ENCODE data around the gene GPR89B.
"Not testable (repeated sequence)": the region's sequence is repeated elsewhere in the genome, so short reads cannot be mapped to it uniquely, and the experiment has no call there.

DNA sequence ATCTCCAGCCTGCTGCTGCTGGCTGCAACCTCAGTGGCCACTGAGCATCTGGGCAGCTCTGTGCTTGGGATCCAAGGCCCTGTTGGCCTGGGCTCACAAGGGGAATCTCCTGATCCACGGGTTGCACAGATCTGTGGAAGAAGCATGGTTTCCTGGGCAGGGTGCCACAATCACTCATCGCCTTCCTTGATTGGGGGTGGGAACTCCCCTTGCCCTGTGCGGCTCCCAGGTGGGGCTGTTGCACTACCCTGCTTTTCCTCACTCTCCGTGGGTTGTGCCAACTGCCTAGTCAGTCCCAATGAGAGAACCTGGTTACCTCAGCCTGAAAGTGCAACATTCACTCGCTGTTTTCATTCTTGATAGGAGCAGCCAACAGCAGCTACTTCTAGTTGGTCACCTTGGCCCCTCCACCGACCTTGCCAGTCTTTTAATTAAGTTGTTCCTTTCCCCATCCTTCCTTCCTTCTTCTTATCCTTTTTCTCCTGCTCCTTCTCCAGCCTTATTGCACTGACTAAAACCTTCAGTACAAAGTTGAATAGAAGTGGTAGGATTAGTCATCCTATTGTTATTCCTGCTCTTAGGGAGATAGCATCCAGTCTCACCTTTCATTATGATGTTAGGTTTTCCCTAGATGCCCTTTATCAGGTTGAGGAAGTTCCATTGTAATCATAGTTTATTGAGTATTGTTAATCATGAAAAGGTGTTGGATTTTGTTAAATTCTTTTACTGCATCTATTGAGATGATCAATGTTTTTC lies 50.9 kb downstream of the GPR89B start:
- TF ChIP-seq POLR2AphosphoS5, POLR2A, EP300 (IDR thresholded peaks at IDR 0.05): not testable (repeated sequence)
- TF ChIP-seq, protein P1, sequence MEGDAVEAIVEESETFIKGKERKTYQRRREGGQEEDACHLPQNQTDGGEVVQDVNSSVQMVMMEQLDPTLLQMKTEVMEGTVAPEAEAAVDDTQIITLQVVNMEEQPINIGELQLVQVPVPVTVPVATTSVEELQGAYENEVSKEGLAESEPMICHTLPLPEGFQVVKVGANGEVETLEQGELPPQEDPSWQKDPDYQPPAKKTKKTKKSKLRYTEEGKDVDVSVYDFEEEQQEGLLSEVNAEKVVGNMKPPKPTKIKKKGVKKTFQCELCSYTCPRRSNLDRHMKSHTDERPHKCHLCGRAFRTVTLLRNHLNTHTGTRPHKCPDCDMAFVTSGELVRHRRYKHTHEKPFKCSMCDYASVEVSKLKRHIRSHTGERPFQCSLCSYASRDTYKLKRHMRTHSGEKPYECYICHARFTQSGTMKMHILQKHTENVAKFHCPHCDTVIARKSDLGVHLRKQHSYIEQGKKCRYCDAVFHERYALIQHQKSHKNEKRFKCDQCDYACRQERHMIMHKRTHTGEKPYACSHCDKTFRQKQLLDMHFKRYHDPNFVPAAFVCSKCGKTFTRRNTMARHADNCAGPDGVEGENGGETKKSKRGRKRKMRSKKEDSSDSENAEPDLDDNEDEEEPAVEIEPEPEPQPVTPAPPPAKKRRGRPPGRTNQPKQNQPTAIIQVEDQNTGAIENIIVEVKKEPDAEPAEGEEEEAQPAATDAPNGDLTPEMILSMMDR (IDR thresholded peaks at IDR 0.05), result not testable (repeated sequence)
